Hematopoietic multipotent progenitor cell treated with erythropoietin and hydrocortisone succinate and interleukin-3 and kit ligand, for 15 days (in vitro differentiated cells): ENCODE results near the gene AADAC.
"Not testable (repeated sequence)": the region's sequence is repeated elsewhere in the genome, so short reads cannot be mapped to it uniquely, and the experiment has no call there.

ENCODE experiments used
- DNase-seq: peaks from one replicate; pipeline ENCODE4 v3.0.0-alpha.2; 2015; ENCODE audit warnings: low spot score

AADAC gene

GRCh38 chr3:151813799-151814198 is at the start of gene AADAC:
Gene AADAC (plus strand): TSS chr3:151814116. CDS start chr3:151814163, 47 bp downstream.
- DNase-seq = no peak

DNA sequence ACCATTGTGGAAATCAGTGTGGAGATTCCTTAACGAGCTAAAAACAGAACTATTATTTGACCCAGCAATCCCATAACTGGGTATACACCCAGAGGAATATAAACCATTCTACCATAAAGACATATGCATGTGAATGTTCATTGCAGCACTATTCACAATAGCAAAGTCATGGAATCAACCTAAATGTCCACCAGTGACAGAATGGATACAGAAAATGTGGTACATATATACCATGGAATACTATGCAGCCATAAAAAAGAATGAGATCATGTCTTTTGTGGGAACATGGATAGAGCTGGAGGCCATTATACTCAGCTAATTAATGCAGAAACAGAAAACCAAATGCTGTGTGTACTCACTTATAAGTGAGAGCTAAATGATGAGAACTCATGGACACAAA is 49.2 kb upstream of the AADAC start:
- DNase-seq = not testable (repeated sequence)

GRCh38 chr3:151765685-151766084 is 48.2 kb upstream of the AADAC start:
- DNase-seq = no peak

DNA sequence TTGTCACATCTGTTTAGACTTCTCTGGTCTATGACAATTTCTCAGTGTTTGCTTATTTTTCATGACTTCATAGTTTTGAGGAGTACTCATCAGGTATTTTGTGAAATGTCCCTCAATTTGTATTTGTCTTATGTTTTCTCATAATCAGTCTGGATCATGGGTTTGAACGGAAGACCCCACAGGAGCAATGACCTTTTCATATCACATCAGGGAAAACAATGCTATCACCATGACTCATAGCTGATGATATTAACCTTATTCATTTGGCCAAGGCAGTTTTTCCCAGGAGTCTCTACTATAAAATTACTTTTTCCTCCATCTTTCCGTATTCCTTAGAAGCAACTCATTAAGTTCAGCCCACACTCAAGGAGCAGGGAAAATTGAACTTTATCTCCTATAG is 47.5 kb upstream of the AADAC start:
- DNase-seq = no peak

GRCh38 chr3:151768393-151768930 is 45.5 kb upstream of the AADAC start:
- DNase-seq = no peak

DNA sequence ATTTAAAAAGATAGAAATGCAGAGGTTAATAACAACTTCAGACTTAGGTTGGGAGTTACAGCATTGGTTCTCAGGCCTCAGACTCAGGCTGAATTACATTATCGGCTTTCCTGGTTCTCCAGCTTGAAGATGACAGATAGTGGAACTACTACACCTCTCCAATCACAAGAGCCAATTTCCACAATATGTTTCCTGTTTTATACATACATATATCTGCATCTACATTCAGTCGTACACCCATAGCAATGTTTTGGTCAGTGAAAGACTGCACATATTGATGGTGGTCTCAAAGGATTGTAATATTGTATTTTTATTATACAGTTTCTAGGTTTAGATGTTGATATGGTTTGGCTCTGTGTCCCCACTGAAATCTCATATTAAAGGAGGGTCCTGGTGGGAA is 44.7 kb upstream of the AADAC start:
- DNase-seq = no peak

- no peak for DNase-seq
Observed at GRCh38 chr3:151770956-151771355, 43.0 kb upstream of the AADAC start.

DNA sequence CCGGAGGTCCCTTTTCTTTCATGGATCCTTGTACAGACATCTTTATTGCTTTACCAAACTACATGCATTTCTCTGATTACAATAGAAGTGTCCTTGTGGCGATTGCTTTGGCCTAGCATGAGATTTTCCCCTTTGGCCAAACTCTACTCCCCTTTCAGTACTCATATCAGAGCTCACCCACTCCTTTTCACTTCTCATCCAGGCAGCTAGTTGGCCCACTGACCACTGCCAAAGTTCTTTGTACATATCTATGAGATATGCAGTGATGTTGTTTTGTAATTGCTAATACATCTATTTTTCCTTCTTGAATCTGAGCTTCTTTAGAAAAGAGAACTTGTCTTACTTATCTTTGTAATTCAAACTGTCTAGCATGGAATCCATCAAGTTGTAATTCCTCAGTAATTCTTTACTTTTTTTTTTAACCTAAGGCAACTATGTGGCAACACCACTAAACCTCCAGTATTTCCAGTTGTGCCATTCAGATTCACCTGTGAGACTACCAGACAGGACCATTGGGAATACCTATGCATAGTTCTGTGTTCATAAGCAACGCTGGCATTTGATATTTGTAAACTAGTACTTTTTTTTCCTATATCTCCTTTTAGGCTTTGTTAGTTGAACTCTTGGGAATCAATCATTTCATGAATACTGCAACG is 41.0 kb upstream of the AADAC start:
- DNase-seq = no peak

GRCh38 chr3:151774235-151774634 is 39.7 kb upstream of the AADAC start:
- DNase-seq = no peak

DNA sequence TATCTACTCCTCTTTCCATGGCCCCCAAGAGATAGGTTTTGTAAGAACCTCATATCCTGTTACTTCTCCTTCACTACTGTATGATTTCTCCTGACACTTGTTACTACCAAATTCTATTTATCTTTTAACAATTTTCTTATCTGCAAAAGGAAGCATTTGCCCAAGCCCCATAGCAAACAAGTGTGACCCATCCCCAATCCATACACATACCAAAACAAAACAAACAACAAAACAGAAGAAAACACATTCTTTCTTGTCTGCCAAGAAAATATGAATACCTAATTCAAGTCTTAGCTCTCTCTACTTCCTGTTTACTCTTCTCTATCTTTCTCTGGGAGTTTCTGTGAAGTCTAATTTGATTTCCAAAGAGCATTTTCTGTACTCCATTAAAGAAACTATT is 39.0 kb upstream of the AADAC start:
- DNase-seq = no peak

DNA sequence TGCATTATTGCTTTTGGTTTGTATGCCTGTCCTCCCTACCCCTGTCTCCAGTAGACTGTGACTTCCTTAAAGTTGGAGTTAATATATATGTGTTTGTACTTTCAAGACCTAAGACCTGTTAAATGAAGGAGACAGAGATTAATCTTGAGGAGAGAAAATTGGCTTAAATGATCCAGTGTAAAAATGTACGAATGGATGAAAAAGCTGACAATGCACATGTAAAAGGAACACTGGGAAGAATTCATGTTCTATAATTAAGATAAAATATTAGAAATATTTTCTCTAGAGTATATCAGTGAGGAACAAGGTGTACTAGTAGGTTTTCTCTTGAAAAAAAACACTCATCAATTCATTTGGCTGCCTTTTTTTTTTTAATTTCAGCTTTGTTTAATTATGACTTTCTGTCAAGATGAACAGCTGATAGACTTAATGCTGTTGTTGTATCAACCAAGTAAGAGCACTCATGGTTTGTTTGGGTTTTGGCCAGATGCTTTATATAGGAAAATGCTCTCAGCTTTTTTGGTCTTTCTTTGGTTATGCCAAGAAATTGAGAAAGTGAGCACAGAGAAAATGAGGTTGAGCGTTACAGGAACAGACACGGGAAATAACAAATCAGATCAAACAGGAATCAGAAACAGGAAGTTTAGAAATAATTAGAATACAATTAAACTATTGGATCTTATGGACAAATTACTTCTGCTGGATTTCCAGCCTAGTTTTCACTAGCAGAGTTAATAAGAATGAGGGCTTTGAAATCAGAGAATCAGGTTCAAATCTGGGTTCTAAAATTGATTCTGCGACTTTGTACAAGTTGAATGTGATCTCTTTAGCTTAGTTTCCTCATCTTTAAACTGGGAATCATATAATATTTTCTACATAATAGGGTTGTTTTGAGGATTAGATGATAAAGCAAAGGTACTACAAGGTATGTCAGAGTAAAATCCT is 38.3 kb upstream of the AADAC start:
- DNase-seq = no peak

- DNase-seq = no peak
Observed at GRCh38 chr3:151776259-151776740, 37.6 kb upstream of the AADAC start.

GRCh38 chr3:151777880-151778279 is 36.0 kb upstream of the AADAC start:
- no peak for DNase-seq

- no peak for DNase-seq
Observed at GRCh38 chr3:151787626-151788025, 26.3 kb upstream of the AADAC start.

DNA sequence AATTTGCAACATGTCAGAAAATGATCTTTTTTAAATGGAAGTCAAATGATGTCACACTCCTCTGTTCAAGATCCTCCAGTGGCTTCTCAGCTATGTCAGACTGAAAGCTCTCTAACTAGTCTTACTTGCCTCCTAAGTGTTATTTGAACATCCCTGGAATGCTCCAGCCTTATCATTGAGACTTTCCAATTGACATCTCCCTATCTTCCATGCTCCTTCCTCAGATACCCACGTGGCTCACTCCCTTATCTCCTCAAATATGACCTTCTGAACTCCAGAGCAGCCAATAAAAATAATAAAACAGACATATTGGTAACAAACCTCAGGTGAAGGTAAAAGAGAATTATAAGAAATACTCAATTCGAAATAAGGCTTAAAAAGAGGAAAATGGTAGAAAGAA is 25.5 kb upstream of the AADAC start:
- no peak for DNase-seq

DNA sequence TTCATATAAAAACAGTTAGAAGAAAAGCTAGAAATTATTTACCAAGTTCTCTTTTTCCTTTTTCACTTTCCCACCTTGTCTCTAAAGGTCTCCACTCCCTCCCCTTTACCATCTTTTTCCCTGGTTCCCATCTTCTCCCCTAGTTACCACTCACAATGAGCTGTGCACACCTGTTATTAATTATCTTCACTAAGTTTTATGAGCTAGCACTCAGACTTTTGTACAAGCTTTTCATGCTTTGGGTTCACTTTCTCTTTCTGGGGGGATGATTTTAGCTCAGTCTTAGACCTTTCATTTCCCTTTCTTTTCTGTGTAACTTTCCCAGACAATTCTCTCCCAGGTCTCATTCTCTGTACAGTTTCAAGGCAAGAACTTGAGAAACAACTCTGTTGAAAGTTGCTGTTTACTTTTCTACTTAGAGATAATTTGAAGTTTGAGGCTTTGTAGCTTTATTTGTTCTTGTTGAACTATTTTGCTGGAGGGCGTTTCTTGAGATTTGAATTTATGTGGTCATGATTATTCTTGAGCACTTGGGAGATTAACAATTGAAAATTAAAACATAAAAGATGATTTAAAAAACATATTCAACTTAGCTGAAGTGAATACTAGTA is 24.0 kb upstream of the AADAC start:
- DNase-seq = no peak

DNA sequence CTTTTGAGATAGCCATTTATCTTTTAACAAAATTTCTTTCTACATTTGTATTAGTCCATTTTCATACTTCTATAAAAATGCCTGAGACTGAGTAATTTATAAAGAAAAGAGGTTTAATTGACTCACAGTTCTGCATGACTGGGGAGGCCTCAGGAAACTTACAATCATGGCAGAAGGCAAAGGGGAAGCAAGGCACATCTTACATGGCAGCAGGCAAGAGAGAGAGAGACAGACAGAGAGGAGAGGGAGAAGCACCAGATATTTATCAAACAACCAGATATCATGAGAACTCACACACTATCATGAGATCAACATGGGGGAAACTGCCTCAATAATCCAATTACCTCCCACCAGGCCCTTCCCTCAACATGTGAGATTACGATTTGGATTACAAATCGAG is 23.2 kb upstream of the AADAC start:
- not testable (repeated sequence) for DNase-seq

GRCh38 chr3:151792411-151792810 is 21.5 kb upstream of the AADAC start:
- no peak for DNase-seq

GRCh38 chr3:151793636-151794035 is 20.3 kb upstream of the AADAC start:
- DNase-seq = no peak

GRCh38 chr3:151794080-151794479 is 19.8 kb upstream of the AADAC start:
- no peak for DNase-seq

DNA sequence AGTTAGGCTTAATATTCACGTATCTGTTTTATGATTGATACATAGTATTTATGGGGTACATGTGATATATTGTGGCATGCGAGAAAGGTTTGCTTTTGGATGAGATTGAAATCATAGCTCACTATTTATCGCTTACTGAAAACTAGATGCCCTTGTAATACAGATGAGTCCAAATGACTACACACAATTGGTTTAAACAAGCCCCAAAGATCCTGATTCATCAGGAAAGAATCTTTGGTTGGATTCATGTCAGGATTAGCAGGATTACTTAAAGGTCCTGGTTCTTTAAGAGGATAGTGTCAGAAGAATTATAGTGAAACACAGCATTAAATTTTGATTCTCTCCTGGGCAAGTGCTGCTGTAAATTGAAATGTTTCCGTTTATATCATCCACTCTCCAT is 18.6 kb upstream of the AADAC start:
- no peak for DNase-seq

GRCh38 chr3:151796105-151796680 is 17.7 kb upstream of the AADAC start:
- DNase-seq = no peak
